ENCODE measurements around the gene ABHD8.

The ABHD8 gene, protein sequence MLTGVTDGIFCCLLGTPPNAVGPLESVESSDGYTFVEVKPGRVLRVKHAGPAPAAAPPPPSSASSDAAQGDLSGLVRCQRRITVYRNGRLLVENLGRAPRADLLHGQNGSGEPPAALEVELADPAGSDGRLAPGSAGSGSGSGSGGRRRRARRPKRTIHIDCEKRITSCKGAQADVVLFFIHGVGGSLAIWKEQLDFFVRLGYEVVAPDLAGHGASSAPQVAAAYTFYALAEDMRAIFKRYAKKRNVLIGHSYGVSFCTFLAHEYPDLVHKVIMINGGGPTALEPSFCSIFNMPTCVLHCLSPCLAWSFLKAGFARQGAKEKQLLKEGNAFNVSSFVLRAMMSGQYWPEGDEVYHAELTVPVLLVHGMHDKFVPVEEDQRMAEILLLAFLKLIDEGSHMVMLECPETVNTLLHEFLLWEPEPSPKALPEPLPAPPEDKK

GRCh38 chr19:17303167-17303939 lies at the start of gene ABHD8:
Gene ABHD8, minus strand, starts transcription at chr19:17303425. Its CDS starts 1,809 bp downstream, at chr19:17301616.
- peak; percentile 95 for DNase-seq
- H3K27ac Mint-ChIP-seq: no peak within 1 kb of the TSS
- H3K27me3 Mint-ChIP-seq: no peaks in the 10 kb centered on the region
- H3K4me3 Mint-ChIP-seq: peak within 1 kb of the TSS; percentile 70
- peaks cover 37% of the 10 kb centered on the region for H3K4me1 Mint-ChIP-seq (ENCODE audit: low read depth)
- H3K9me3 Mint-ChIP-seq: no peaks in the 10 kb centered on the region
- peaks cover 24% of the 10 kb centered on the region for H3K36me3 Mint-ChIP-seq (ENCODE audit: low read depth)

- peaks cover 34% of the 10 kb centered on the region for H3K27me3 Mint-ChIP-seq
- peaks cover 5% of the 10 kb centered on the region for H3K4me1 Mint-ChIP-seq (ENCODE audit: low read depth)
- no peaks in the 10 kb centered on the region for H3K9me3 Mint-ChIP-seq
- H3K4me3 Mint-ChIP-seq: no peak overlapping the region
- no peak overlapping the region for H3K27ac Mint-ChIP-seq
- no peak for DNase-seq
- no peaks in the 10 kb centered on the region for H3K36me3 Mint-ChIP-seq (ENCODE audit: low read depth)
These were observed 49.5 kb upstream of the ABHD8 start for GRCh38 chr19:17352608-17353280.

- H3K9me3 Mint-ChIP-seq: no peaks in the 10 kb centered on the region
- peaks cover 5% of the 10 kb centered on the region for H3K4me1 Mint-ChIP-seq (ENCODE audit: low read depth)
- no peak overlapping the region for H3K27ac Mint-ChIP-seq
- H3K27me3 Mint-ChIP-seq: peaks cover 37% of the 10 kb centered on the region
- H3K4me3 Mint-ChIP-seq: no peak overlapping the region
- no peaks in the 10 kb centered on the region for H3K36me3 Mint-ChIP-seq (ENCODE audit: low read depth)
- no peak for DNase-seq
These were observed 48.7 kb upstream of the ABHD8 start for GRCh38 chr19:17351815-17352435.

GRCh38 chr19:17348700-17349099 lies 45.5 kb upstream of the ABHD8 start:
- H3K4me1 Mint-ChIP-seq (ENCODE audit: low read depth): peaks cover 10% of the 10 kb centered on the region
- H3K27ac Mint-ChIP-seq: no peak overlapping the region
- H3K36me3 Mint-ChIP-seq (ENCODE audit: low read depth): peaks cover 5% of the 10 kb centered on the region
- peaks cover 37% of the 10 kb centered on the region for H3K27me3 Mint-ChIP-seq
- no peak for DNase-seq
- no peaks in the 10 kb centered on the region for H3K9me3 Mint-ChIP-seq
- H3K4me3 Mint-ChIP-seq: no peak overlapping the region

DNA sequence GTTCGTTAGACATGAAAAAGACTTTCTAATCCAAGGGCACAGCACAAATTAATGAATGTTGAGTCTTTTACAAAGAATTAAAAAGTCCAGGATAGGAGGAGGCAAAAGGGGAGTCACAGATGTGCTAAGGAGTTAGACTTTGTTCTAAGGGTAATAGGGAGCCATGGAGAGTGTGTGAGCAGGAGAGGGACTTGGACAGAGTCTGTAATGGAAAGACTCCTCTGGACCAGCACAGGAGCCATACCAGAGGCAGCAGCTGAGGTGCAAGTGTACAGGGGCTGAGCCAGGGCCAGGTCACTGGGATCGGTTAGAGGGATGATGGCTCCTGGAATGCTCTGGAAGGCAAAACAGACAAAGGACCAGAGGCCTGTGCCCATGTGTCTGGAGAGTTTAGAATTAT lies 44.7 kb upstream of the ABHD8 start:
- peaks cover 37% of the 10 kb centered on the region for H3K27me3 Mint-ChIP-seq
- no peak overlapping the region for H3K27ac Mint-ChIP-seq
- H3K4me1 Mint-ChIP-seq (ENCODE audit: low read depth): peaks cover 10% of the 10 kb centered on the region
- H3K4me3 Mint-ChIP-seq: no peak overlapping the region
- H3K9me3 Mint-ChIP-seq: no peaks in the 10 kb centered on the region
- no peak for DNase-seq
- peaks cover 6% of the 10 kb centered on the region for H3K36me3 Mint-ChIP-seq (ENCODE audit: low read depth)

GRCh38 chr19:17347361-17347760 lies 44.1 kb upstream of the ABHD8 start:
- H3K27me3 Mint-ChIP-seq: peaks cover 35% of the 10 kb centered on the region

GRCh38 chr19:17346109-17346671 lies 43.0 kb upstream of the ABHD8 start:
- Mint-ChIP-seq H3K4me3 (no peak overlapping the region), H3K27me3 (peaks cover 27% of the 10 kb centered on the region), H3K36me3 (ENCODE audit: low read depth) (peaks cover 21% of the 10 kb centered on the region), H3K27ac (no peak overlapping the region), H3K4me1 (ENCODE audit: low read depth) (peaks cover 6% of the 10 kb centered on the region), H3K9me3 (no peaks in the 10 kb centered on the region)
- peak; percentile 88 for DNase-seq

More at GRCh38 chr19:17347361-17347760, 44.1 kb upstream of the ABHD8 start:
- Mint-ChIP-seq H3K27ac (no peak overlapping the region), H3K36me3 (ENCODE audit: low read depth) (peaks cover 11% of the 10 kb centered on the region), H3K9me3 (no peaks in the 10 kb centered on the region), H3K4me3 (no peak overlapping the region), H3K4me1 (ENCODE audit: low read depth) (peaks cover 10% of the 10 kb centered on the region)
- DNase-seq: no peak

GRCh38 chr19:17341845-17342244 lies 38.6 kb upstream of the ABHD8 start:
- no peak overlapping the region for H3K4me3 Mint-ChIP-seq
- H3K36me3 Mint-ChIP-seq (ENCODE audit: low read depth): peaks cover 55% of the 10 kb centered on the region
- peaks cover 23% of the 10 kb centered on the region for H3K4me1 Mint-ChIP-seq (ENCODE audit: low read depth)
- H3K27ac Mint-ChIP-seq: no peak overlapping the region
- H3K9me3 Mint-ChIP-seq: no peaks in the 10 kb centered on the region
- no peak for DNase-seq
- no peaks in the 10 kb centered on the region for H3K27me3 Mint-ChIP-seq

- peaks cover 25% of the 10 kb centered on the region for H3K4me1 Mint-ChIP-seq (ENCODE audit: low read depth)
- no peak overlapping the region for H3K4me3 Mint-ChIP-seq
- H3K27ac Mint-ChIP-seq: no peak overlapping the region
- no peaks in the 10 kb centered on the region for H3K27me3 Mint-ChIP-seq
- no peaks in the 10 kb centered on the region for H3K9me3 Mint-ChIP-seq
- DNase-seq: no peak
- H3K36me3 Mint-ChIP-seq (ENCODE audit: low read depth): peaks cover 60% of the 10 kb centered on the region
These were observed 38.2 kb upstream of the ABHD8 start for GRCh38 chr19:17341386-17341785.

GRCh38 chr19:17340871-17341357 lies 37.7 kb upstream of the ABHD8 start:
- peaks cover 23% of the 10 kb centered on the region for H3K4me1 Mint-ChIP-seq (ENCODE audit: low read depth)
- H3K27me3 Mint-ChIP-seq: no peaks in the 10 kb centered on the region
- no peak overlapping the region for H3K4me3 Mint-ChIP-seq
- H3K9me3 Mint-ChIP-seq: no peaks in the 10 kb centered on the region
- DNase-seq: no peak
- H3K27ac Mint-ChIP-seq: no peak overlapping the region
- peaks cover 60% of the 10 kb centered on the region for H3K36me3 Mint-ChIP-seq (ENCODE audit: low read depth)

GRCh38 chr19:17340302-17340870 lies 37.2 kb upstream of the ABHD8 start:
- H3K27me3 Mint-ChIP-seq: no peaks in the 10 kb centered on the region
- no peak overlapping the region for H3K27ac Mint-ChIP-seq
- no peak for DNase-seq
- peaks cover 26% of the 10 kb centered on the region for H3K4me1 Mint-ChIP-seq (ENCODE audit: low read depth)
- no peak overlapping the region for H3K4me3 Mint-ChIP-seq
- H3K9me3 Mint-ChIP-seq: no peaks in the 10 kb centered on the region
- H3K36me3 Mint-ChIP-seq (ENCODE audit: low read depth): peaks cover 60% of the 10 kb centered on the region

DNA sequence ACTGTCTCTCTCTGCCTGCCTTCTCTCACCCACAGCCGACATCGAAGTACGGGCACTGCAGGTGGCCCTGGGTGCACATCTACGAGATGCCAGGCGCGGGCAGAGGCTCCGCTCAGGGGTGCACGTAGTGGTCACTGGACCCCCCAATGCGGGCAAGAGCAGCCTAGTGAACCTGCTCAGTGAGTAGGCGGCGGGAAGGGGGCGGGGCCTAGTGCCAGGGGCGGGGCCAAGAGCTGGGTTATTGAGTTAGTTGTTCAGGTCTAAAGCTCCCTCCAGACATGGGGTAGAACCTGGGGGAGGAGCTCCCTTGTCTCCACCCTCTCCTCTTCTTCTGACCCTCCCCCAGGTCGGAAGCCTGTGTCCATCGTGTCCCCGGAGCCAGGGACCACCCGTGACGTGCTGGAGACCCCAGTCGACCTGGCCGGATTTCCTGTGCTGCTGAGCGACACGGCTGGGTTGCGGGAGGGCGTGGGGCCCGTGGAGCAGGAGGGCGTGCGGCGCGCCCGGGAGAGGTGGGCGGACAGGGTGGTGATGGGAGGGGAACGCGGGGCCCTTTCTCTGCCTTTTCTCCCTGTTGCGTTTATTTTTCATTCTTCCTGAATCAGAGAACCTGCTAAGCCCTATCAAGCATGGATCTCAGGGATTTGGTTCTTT lies 36.0 kb upstream of the ABHD8 start:
- Mint-ChIP-seq H3K9me3 (no peaks in the 10 kb centered on the region), H3K36me3 (ENCODE audit: low read depth) (peaks cover 59% of the 10 kb centered on the region), H3K4me3 (peak overlapping the region; percentile 95), H3K27me3 (no peaks in the 10 kb centered on the region), H3K27ac (no peak overlapping the region), H3K4me1 (ENCODE audit: low read depth) (peaks cover 33% of the 10 kb centered on the region)
- DNase-seq: peak; percentile 68

DNA sequence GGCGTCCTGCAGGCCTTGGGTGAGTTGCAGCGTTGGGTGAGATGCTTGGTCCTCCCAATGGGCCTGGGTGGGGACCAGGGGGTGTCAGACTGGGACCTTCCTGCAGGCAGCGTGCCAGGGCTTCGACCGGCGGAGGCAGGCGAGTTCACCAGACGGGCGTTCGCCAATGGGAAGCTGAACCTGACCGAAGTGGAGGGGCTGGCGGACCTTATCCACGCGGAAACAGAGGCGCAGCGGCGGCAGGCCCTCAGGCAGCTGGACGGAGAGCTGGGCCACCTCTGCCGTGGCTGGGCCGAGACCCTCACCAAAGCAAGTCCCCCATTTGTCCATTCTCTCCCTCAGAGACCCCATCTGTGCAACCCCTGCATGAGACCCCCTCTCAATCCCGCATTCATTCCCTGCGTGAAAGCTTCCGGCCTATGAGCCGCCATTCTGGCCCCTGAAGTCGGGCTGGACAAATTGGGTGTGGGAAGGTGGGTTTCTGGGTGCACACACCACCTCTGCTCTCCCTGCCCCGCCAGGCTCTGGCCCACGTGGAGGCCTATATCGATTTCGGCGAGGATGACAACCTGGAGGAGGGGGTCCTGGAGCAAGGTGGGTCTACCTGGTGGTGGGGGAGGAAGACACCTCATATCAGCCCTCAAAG lies 35.3 kb upstream of the ABHD8 start:
- H3K9me3 Mint-ChIP-seq: no peaks in the 10 kb centered on the region
- H3K27me3 Mint-ChIP-seq: no peaks in the 10 kb centered on the region
- peak overlapping the region; percentile 95 for H3K4me3 Mint-ChIP-seq
- no peak for DNase-seq
- H3K27ac Mint-ChIP-seq: no peak overlapping the region
- H3K4me1 Mint-ChIP-seq (ENCODE audit: low read depth): peaks cover 38% of the 10 kb centered on the region
- H3K36me3 Mint-ChIP-seq (ENCODE audit: low read depth): peaks cover 54% of the 10 kb centered on the region
